ENCODE data around the gene TRMT61A. TPM values are rescaled to one million over a fixed set of nuclear protein-coding genes. Genes with fewer than 3 reads are reported as not detected.

TRMT61A gene
- total RNA-seq, 1 experiment from 2014 or later: 22.5 TPM

DNA sequence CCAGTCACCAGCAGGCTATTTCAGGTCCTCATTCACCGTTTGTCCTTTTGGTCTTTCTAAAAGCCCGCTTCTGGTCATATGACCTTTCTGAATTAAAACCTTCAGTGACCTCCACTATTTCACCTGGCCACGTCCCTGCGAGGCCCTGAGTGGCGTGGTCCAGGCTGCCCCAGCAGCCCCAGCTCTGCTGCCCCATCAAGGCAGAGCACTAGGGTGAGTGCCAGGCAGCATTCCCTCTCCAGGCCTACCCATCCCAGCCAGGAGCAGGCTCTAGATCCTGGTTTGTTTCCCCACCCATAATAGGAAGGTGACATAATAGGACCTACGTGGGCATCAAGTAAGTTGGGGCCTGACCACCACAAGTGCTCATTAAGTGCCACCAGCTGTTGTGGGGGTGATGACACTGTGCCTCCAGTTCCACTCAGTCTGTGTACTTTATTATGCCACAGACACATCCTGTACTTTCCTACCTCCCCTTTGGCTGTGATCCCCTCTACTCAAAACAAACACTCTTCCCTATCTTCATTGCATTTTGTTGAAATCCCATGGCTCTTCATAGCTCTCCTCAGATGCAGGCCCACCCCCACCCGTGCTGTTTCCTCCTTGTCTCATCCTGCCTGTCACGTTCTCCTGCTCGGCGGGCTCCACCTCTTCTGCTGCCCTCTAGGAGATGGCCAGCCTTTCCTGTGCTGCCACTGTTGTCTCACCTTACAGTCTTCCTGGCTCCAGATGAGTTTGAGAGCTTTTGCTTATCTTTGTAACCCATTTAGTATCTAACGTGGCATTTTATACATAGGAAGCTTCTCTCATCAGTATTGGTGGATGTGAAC lies 27.7 kb upstream of the TRMT61A start:
- H3K27me3 ChIP-seq (ENCODE audit: insufficient read depth, low read depth): no peaks in the 10 kb centered on the region
- no peak for DNase-seq
- CTCF ChIA-PET: interaction anchor here (0.7 kb wide), 2 partner anchors 43 to 67 kb away, joined by 7 to 8 read pairs; no protein-coding TSS in a partner anchor
- no peak overlapping the region for H3K27ac ChIP-seq
- H3K4me1 ChIP-seq (replicated peaks; ENCODE audit: insufficient read depth): no peaks in the 10 kb centered on the region
- H3K79me2 ChIP-seq (ENCODE audit: low read depth): peaks cover 6% of the 10 kb centered on the region; the same call in 1 of the 2 replicates
- H3K36me3 ChIP-seq (ENCODE audit: low read depth): peaks cover 64% of the 10 kb centered on the region
- POLR2A ChIA-PET (ENCODE audit: unreplicated experiment): interaction anchor here (0.6 kb wide), 1 partner anchor 161 kb away, joined by 3 read pairs; no protein-coding TSS in a partner anchor
- no peaks in the 10 kb centered on the region for H3K9me2 ChIP-seq (ENCODE audit: insufficient read depth)
- H3F3A ChIP-seq (ENCODE audit: insufficient read depth, low read depth): peaks cover 59% of the 10 kb centered on the region
- intact Hi-C loops (cut with micrococcal nuclease; ENCODE audit: unreplicated experiment): loop anchor here (10.0 kb wide), 1 partner anchor 154 kb away; no protein-coding TSS in a partner anchor
- H3K4me2 ChIP-seq: no peak overlapping the region
- H4K20me1 ChIP-seq (ENCODE audit: insufficient read depth): peaks cover 50% of the 10 kb centered on the region
- BruUV-seq (replicated peaks): no TSS peak
- no peak overlapping the region for H3K4me3 ChIP-seq
- no peak overlapping the region for H2AFZ ChIP-seq
- no peaks in the 10 kb centered on the region for H3K9me3 ChIP-seq (ENCODE audit: insufficient read depth, low read depth)
- no peak for TF ChIP-seq EZH2 (IDR thresholded peaks at IDR 0.05; ENCODE audit: low read depth)
- TF ChIP-seq, protein P1, sequence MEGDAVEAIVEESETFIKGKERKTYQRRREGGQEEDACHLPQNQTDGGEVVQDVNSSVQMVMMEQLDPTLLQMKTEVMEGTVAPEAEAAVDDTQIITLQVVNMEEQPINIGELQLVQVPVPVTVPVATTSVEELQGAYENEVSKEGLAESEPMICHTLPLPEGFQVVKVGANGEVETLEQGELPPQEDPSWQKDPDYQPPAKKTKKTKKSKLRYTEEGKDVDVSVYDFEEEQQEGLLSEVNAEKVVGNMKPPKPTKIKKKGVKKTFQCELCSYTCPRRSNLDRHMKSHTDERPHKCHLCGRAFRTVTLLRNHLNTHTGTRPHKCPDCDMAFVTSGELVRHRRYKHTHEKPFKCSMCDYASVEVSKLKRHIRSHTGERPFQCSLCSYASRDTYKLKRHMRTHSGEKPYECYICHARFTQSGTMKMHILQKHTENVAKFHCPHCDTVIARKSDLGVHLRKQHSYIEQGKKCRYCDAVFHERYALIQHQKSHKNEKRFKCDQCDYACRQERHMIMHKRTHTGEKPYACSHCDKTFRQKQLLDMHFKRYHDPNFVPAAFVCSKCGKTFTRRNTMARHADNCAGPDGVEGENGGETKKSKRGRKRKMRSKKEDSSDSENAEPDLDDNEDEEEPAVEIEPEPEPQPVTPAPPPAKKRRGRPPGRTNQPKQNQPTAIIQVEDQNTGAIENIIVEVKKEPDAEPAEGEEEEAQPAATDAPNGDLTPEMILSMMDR (conservative IDR thresholded peaks at IDR 0.05): no peak

- ChIA-PET CTCF (interaction anchor here (0.6 to 0.7 kb wide), 3 partner anchors 44 to 904 kb away, joined by 7 to 8 read pairs (median 8); no protein-coding TSS in a partner anchor), POLR2A (ENCODE audit: unreplicated experiment) (interaction anchor here (0.6 kb wide), 1 partner anchor 162 kb away, joined by 3 read pairs; no protein-coding TSS in a partner anchor)
- peaks cover 52% of the 10 kb centered on the region for H3F3A ChIP-seq (ENCODE audit: insufficient read depth, low read depth)
- no peaks in the 10 kb centered on the region for H3K9me3 ChIP-seq (ENCODE audit: insufficient read depth, low read depth)
- no peak for TF ChIP-seq EZH2 (IDR thresholded peaks at IDR 0.05; ENCODE audit: low read depth)
- TF ChIP-seq, protein P1 (conservative IDR thresholded peaks at IDR 0.05): no peak
- peaks cover 50% of the 10 kb centered on the region for H4K20me1 ChIP-seq (ENCODE audit: insufficient read depth)
- H3K4me1 ChIP-seq (replicated peaks; ENCODE audit: insufficient read depth): no peaks in the 10 kb centered on the region
- no peak overlapping the region for H2AFZ ChIP-seq
- H3K27me3 ChIP-seq (ENCODE audit: insufficient read depth, low read depth): no peaks in the 10 kb centered on the region
- peaks cover 62% of the 10 kb centered on the region for H3K36me3 ChIP-seq (ENCODE audit: low read depth)
- DNase-seq: no peak
- H3K9me2 ChIP-seq (ENCODE audit: insufficient read depth): no peaks in the 10 kb centered on the region
- H3K4me2 ChIP-seq: no peak overlapping the region
- H3K4me3 ChIP-seq: no peak overlapping the region
- intact Hi-C loops (cut with micrococcal nuclease; ENCODE audit: unreplicated experiment): loop anchor here (10.0 kb wide), 1 partner anchor 153 kb away; no protein-coding TSS in a partner anchor
- no peak overlapping the region for H3K27ac ChIP-seq
- no TSS peak for BruUV-seq (replicated peaks)
- H3K79me2 ChIP-seq (ENCODE audit: low read depth): peaks cover 6% of the 10 kb centered on the region; the same call in 1 of the 2 replicates
These were observed 26.9 kb upstream of the TRMT61A start for GRCh38 chr14:103501921-103502669.

DNA sequence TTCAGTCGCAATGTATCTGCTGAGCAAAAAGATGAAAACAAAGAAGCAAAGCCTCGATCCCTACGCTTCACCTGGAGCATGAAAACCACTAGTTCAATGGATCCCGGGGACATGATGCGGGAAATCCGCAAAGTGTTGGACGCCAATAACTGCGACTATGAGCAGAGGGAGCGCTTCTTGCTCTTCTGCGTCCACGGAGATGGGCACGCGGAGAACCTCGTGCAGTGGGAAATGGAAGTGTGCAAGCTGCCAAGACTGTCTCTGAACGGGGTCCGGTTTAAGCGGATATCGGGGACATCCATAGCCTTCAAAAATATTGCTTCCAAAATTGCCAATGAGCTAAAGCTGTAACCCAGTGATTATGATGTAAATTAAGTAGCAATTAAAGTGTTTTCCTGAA lies 26.1 kb upstream of the TRMT61A start:
- H3K27ac ChIP-seq: no peak overlapping the region
- H3K27me3 ChIP-seq (ENCODE audit: insufficient read depth, low read depth): no peaks in the 10 kb centered on the region
- no peaks in the 10 kb centered on the region for H3K9me3 ChIP-seq (ENCODE audit: insufficient read depth, low read depth)
- TF ChIP-seq, protein P1 (conservative IDR thresholded peaks at IDR 0.05): no peak
- no peak for TF ChIP-seq EZH2 (IDR thresholded peaks at IDR 0.05; ENCODE audit: low read depth)
- CTCF ChIA-PET: interaction anchor here (0.6 kb wide), 1 partner anchor 905 kb away, joined by 8 read pairs; no protein-coding TSS in a partner anchor
- no peak overlapping the region for H2AFZ ChIP-seq
- H3K4me2 ChIP-seq: no peak overlapping the region
- peaks cover 48% of the 10 kb centered on the region for H4K20me1 ChIP-seq (ENCODE audit: insufficient read depth)
- peaks cover 61% of the 10 kb centered on the region for H3K36me3 ChIP-seq (ENCODE audit: low read depth)
- H3K4me1 ChIP-seq (replicated peaks; ENCODE audit: insufficient read depth): no peaks in the 10 kb centered on the region
- H3K79me2 ChIP-seq (ENCODE audit: low read depth): peaks cover 6% of the 10 kb centered on the region; the same call in 1 of the 2 replicates
- peaks cover 49% of the 10 kb centered on the region for H3F3A ChIP-seq (ENCODE audit: insufficient read depth, low read depth)
- no peak overlapping the region for H3K4me3 ChIP-seq
- DNase-seq: no peak
- intact Hi-C loops (cut with micrococcal nuclease; ENCODE audit: unreplicated experiment): loop anchor here (10.0 kb wide), 1 partner anchor 152 kb away; no protein-coding TSS in a partner anchor
- H3K9me2 ChIP-seq (ENCODE audit: insufficient read depth): no peaks in the 10 kb centered on the region
- no TSS peak for BruUV-seq (replicated peaks)
- POLR2A ChIA-PET (ENCODE audit: unreplicated experiment): no interaction called here
